Keratinocyte (primary cell): ENCODE data around the gene SNRNP27. TPM values are rescaled to one million over a fixed set of nuclear protein-coding genes. Genes with fewer than 3 reads are reported as not detected.
A peak's percentile ranks its signal among the peaks of the same experiment; 100 is the strongest.

Experiments
- DNase-seq: peaks from one replicate; pipeline ENCODE4 v3.0.0-alpha.2; 2011; ENCODE audit warnings: low read depth, missing footprints, low spot score
- FAIRE-seq: peaks from 2 replicates; lab custom pipeline; 2011; peaks lifted over from hg19 to GRCh38; lab: Jason Lieb, UNC
- H2AFZ ChIP-seq: 2 replicates; pipeline ENCODE4 v1.6.0; 2012; ENCODE audit warnings: low read length, control low read depth, inconsistent platforms; ENCODE audit not compliant: control insufficient read depth
- H3K27ac ChIP-seq: 2 replicates; pipeline ENCODE4 v1.5.1; 2011; ENCODE audit warnings: low read length; ENCODE audit not compliant: control insufficient read depth, insufficient read depth
- H3K27me3 ChIP-seq: 3 replicates; pipeline ENCODE4 v1.6.0; 2011; ENCODE audit warnings: low read length; ENCODE audit not compliant: control insufficient read depth, insufficient read depth; ENCODE audit errors: extremely low read depth
- H3K36me3 ChIP-seq, 2 experiments: 2 replicates in 1 of 2; 3 replicates in 1 of 2; pipeline ENCODE4 v1.5.1; 2011; ENCODE audit warnings: low read length in 2 of 2, mild to moderate bottlenecking in 1 of 2; ENCODE audit not compliant: control insufficient read depth in 2 of 2, insufficient read depth in 2 of 2; ENCODE audit errors: extremely low read depth in 1 of 2
- H3K4me1 ChIP-seq: 3 replicates; pipeline ENCODE4 v1.5.1; 2011; ENCODE audit warnings: low read length; ENCODE audit not compliant: control insufficient read depth, insufficient read depth; ENCODE audit errors: extremely low read depth
- H3K4me2 ChIP-seq: 3 replicates; pipeline ENCODE4 v1.6.0; 2011; ENCODE audit warnings: low read depth, low read length; ENCODE audit not compliant: control insufficient read depth, insufficient read depth; ENCODE audit errors: extremely low read depth
- H3K4me3 ChIP-seq, 3 experiments: fragments of 200-600 bp in 1 of 3; sonication (generic) in 1 of 3; 2 replicates in 2 of 3; 3 replicates in 1 of 3; pipeline ENCODE4 v1.5.1; 2011 to 2016; ENCODE audit warnings: low read length in 3 of 3, mild to moderate bottlenecking in 3 of 3, control low read depth in 2 of 3, inconsistent platforms in 1 of 3, low read depth in 1 of 3, mixed read lengths in 1 of 3, mixed run types in 1 of 3, moderate library complexity in 1 of 3; ENCODE audit not compliant: control insufficient read depth in 2 of 3, insufficient read depth in 2 of 3; ENCODE audit errors: extremely low read depth in 1 of 3
- H3K79me2 ChIP-seq: 2 replicates; pipeline ENCODE4 v1.6.0; 2012; ENCODE audit warnings: low read length; ENCODE audit not compliant: control insufficient read depth, insufficient read depth
- H3K9ac ChIP-seq: 3 replicates; pipeline ENCODE4 v1.6.0; 2011; ENCODE audit warnings: low read length; ENCODE audit not compliant: control insufficient read depth, insufficient read depth; ENCODE audit errors: extremely low read depth
- H3K9me1 ChIP-seq: 3 replicates; pipeline ENCODE4 v1.6.0; 2011; ENCODE audit warnings: low read length; ENCODE audit not compliant: control insufficient read depth, insufficient read depth; ENCODE audit errors: extremely low read depth
- H3K9me3 ChIP-seq: 2 replicates; pipeline ENCODE4 v1.5.1; 2012; ENCODE audit warnings: low read depth, low read length; ENCODE audit not compliant: control insufficient read depth
- H4K20me1 ChIP-seq: 3 replicates; pipeline ENCODE4 v1.6.0; 2011; ENCODE audit warnings: low read length; ENCODE audit not compliant: control insufficient read depth, insufficient read depth; ENCODE audit errors: extremely low read depth
- EZH2 ChIP-seq: IDR thresholded peaks from one replicate; pipeline ENCODE4 v1.6.1; 2012; ENCODE audit warnings: inconsistent platforms, mild to moderate bottlenecking, low read length, moderate library complexity
- dilution Hi-C: fragments of 300-500 bp; cut with MboI; formaldehyde crosslinking; loops from one replicate; pipeline ENCODE4 v1.7.0; 2020; ENCODE audit warnings: low sequenced_read_pairs; ENCODE audit not compliant: extremely low pct_ligation_motif_present
- polyA plus RNA-seq, 5 experiments: library from polyadenylated mRNA; depleted of rRNA in 3 of 5; stranded (reverse) in 3 of 5; stranded (forward) in 1 of 5; unstranded in 1 of 5; fragments of >200 nt; gene quantifications; 1 replicate in 1 of 5; 2 replicates in 3 of 5; 3 replicates in 1 of 5; pipeline versions ENCODE4 v1.2.1 to v1.2.3, GENCODE V29; 2011 to 2012; ENCODE audit warnings: missing spikeins in 2 of 5, low read depth in 1 of 5, low replicate concordance in 1 of 5
- TF ChIP-seq, protein P1 (sequence below), 3 experiments: IDR thresholded peaks in 1 of 3; conservative IDR thresholded peaks in 1 of 3; optimal IDR thresholded peaks in 1 of 3; 2 replicates in 2 of 3; 3 replicates in 1 of 3; pipeline versions ENCODE3 to v1.5.1; 2011; ENCODE audit warnings: low read length in 3 of 3, mild to moderate bottlenecking in 3 of 3, moderate library complexity in 2 of 3, control low read depth in 1 of 3, inconsistent platforms in 1 of 3; ENCODE audit not compliant: insufficient read depth in 2 of 3; ENCODE audit errors: extremely low read depth in 1 of 3

The SNRNP27 gene
- polyA plus RNA-seq, 1 donor (not counting 4 experiments of a cell fraction or from before 2014, with no cell fraction given) = 41.1 TPM

DNA sequence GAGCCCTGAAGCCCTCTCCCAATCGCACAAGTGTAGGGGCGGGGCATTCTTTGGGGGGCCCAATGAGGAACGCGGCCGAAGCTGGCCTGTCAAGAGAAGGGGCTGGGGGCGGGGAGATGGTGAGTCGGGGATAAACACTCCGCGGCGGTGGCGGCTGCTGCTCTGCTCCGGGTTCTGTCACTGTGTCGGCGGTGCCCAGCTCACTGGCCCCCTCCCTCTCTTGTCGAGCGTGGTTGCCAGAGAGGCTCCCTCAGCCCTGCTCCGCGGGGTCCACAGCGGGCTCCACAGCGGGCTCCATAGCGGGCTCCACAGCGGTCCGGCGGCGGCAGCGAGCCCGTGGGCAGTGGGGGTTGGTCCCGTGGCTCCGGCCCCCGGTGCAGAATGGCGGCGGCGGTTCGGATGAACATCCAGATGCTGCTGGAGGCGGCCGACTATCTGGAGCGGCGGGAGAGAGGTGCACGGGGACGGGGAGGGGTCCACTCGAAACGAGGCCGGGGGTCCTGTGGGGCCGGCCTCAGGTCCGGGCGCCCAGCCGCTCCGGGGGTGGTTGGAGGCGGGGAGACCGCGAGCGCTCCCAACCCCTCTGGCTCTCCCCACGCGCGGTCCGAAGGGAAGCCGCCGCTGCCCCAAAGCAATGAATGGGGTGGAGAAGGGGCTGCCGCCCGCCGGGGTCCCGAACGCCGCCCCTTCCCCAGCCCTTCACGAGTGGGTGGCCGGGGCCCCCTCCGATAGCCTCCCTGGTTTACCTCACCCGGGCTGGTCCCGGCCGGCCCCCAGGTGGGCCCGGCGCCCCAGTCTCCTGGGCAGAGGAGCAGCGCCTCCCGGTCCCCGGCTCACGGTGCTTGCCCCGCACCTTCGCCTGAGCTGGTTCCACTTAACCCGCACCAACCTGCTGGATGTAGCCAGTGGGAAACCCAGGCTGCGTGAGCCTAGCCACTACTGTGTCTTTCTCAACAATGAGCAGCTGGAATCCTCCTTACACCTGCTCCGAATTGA lies 21.5 kb downstream of the SNRNP27 start, which contains the start of gene MXD1:
Gene MXD1 (plus strand): TSS at position 160 of the 996 bp plus-strand sequence. CDS start 222 bp downstream, at position 382.
- Histone ChIP-seq H3K27ac (peak within 1 kb of the TSS; percentile 90), H3K4me1 (peaks cover 22% of the 10 kb centered on the region), H3K27me3 (no peaks in the 10 kb centered on the region), H3K4me3 (peak within 1 kb of the TSS; percentile 74 to 94 (median 77)), H3K36me3 (peaks cover 5 to 12% of the 10 kb centered on the region in 2 experiments), H4K20me1 (no peaks in the 10 kb centered on the region), H3K9me1 (no peaks in the 10 kb centered on the region), H3K9me3 (no peaks in the 10 kb centered on the region), H2AFZ (peak within 1 kb of the TSS; percentile 39), H3K9ac (peak within 1 kb of the TSS; percentile 93), H3K79me2 (peaks cover 8% of the 10 kb centered on the region), H3K4me2 (peak within 1 kb of the TSS; percentile 74)
- FAIRE-seq (no peak), DNase-seq (no peak)
- TF ChIP-seq, protein P1, sequence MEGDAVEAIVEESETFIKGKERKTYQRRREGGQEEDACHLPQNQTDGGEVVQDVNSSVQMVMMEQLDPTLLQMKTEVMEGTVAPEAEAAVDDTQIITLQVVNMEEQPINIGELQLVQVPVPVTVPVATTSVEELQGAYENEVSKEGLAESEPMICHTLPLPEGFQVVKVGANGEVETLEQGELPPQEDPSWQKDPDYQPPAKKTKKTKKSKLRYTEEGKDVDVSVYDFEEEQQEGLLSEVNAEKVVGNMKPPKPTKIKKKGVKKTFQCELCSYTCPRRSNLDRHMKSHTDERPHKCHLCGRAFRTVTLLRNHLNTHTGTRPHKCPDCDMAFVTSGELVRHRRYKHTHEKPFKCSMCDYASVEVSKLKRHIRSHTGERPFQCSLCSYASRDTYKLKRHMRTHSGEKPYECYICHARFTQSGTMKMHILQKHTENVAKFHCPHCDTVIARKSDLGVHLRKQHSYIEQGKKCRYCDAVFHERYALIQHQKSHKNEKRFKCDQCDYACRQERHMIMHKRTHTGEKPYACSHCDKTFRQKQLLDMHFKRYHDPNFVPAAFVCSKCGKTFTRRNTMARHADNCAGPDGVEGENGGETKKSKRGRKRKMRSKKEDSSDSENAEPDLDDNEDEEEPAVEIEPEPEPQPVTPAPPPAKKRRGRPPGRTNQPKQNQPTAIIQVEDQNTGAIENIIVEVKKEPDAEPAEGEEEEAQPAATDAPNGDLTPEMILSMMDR (optimal IDR thresholded peaks at IDR 0.05 in 1 of 3, IDR thresholded peaks at IDR 0.05 in 1 of 3, conservative IDR thresholded peaks at IDR 0.05 in 1 of 3; ENCODE audit: extremely low read depth in 1 of 3, insufficient read depth in 2 of 3, low read length in 3 of 3) = no peak
- TF ChIP-seq EZH2 = no peak
- dilution Hi-C loops = no loop called here

DNA sequence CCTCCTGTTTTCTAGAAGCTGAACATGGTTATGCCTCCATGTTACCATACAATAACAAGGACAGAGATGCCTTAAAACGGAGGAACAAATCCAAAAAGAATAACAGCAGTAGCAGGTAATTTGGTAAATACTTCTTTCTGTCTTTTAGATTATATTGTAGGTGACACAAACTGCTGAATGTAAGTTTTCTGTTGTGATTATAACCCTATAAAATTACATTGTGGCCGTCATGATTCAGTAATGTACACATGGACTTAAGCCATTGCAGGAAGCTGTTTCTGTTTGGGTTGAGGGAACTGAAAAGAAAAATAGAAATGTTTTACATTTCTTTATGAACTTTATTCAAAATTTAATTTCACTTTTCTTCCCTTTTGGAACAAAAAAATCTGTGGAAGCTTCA lies 22.4 kb downstream of the SNRNP27 start:
- H3K36me3 ChIP-seq = peaks cover 10 to 20% of the 10 kb centered on the region in 2 experiments
- FAIRE-seq = no peak
- peak overlapping the region; percentile 69 for H3K27ac ChIP-seq
- TF ChIP-seq, protein P1 (optimal IDR thresholded peaks at IDR 0.05 in 1 of 3, IDR thresholded peaks at IDR 0.05 in 1 of 3, conservative IDR thresholded peaks at IDR 0.05 in 1 of 3; ENCODE audit: extremely low read depth in 1 of 3, insufficient read depth in 2 of 3, low read length in 3 of 3) = no peak
- TF ChIP-seq EZH2 = no peak
- peaks cover 8% of the 10 kb centered on the region for H3K79me2 ChIP-seq
- dilution Hi-C loops = no loop called here
- H3K9ac ChIP-seq = peak overlapping the region; percentile 93
- peak overlapping the region; percentile 49 for H3K4me2 ChIP-seq
- H3K9me1 ChIP-seq = no peaks in the 10 kb centered on the region
- peaks cover 22% of the 10 kb centered on the region for H3K4me1 ChIP-seq
- peak overlapping the region; percentile 74 to 94 (median 77) for H3K4me3 ChIP-seq
- H2AFZ ChIP-seq = no peak overlapping the region
- H4K20me1 ChIP-seq = no peaks in the 10 kb centered on the region
- H3K27me3 ChIP-seq = no peaks in the 10 kb centered on the region
- DNase-seq = no peak
- no peaks in the 10 kb centered on the region for H3K9me3 ChIP-seq
